Putamen (tissue), 1 donor: ENCODE data around the gene ERCC1.

Experiments used
- DNase-seq: peaks from one replicate; pipeline ENCODE4 v3.0.0-alpha.2; 2016; ENCODE audit warnings: low spot score

The ERCC1 gene

DNA sequence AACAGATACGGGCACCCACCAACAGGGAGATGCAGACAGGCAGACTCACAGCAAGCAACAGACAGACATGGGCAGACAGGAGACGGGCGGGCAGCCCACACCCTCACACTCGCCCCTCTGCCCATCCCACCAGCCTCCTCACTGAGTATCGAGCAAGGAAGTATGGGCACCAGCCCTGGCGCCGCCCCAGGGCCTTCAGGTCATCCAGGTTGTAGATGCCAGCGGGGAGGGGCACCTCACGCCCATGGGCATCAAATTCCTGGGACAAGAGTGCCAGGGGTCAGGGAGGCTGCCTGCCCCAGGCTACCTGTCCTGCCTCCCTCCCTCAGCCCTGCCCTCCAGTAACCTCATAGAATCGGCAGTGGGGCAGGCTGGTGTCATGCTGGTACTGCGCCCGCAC, 59.0 kb downstream of the ERCC1 start:
- DNase-seq: no peak

DNA sequence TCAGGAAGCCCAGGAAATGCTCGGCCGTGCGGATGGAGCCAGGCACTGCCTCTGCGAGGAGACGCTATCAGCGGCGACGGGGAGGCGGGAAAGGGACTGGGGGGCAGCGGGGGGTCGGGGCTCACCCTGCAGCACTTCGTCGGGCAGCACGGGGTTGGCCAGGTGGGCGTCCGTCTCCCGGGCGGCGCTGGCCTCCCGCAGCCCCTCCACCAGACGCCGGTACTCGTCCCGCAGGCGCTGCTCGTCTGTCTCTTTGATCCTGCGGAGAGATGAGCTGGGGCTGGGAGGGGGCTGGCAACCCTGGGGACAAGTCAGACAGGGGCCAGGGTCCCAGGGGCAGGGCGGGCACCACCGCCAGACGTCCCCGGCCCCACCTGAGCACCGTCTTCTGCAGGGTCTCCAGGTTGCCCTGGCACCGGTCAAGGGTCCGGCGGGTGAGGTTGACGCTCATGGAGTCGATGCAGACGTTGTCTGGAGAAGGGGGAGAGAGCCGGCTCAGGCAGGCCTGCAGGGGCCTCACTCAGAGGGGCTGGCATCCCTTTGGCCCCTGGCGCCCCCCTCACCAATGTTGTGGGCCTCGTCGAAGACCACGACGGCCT, 59.8 kb downstream of the ERCC1 start:
- no peak for DNase-seq

- no peak for DNase-seq
Observed at GRCh38 chr19:45362291-45362690, 61.4 kb downstream of the ERCC1 start.

DNA sequence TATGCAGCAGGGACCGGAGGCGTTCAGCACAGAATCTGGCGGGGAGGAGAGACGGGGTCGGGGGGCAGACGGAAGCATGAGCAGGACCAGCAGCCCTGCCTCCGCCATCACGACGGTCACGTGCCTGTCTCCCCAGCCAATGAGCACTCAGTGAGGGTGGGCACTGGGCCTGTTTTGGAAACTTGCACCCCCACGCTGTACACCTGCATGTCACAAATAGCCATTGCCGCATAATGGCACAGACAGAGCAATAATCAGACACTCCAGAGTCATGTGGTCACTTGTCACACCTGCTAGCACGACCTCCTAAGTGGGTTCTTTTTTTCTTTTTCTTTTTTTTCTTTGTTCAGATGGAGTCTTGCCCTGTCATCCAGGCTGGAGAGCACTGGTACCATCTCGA, 62.1 kb downstream of the ERCC1 start:
- no peak for DNase-seq

- DNase-seq: no peak
Observed at GRCh38 chr19:45358213-45358792, 65.4 kb downstream of the ERCC1 start.

- DNase-seq: no peak
Observed at GRCh38 chr19:45357445-45357783, 66.3 kb downstream of the ERCC1 start.
